MCF 10A (cell line): ENCODE results near the gene MCC. TPM values are rescaled to one million over a fixed set of nuclear protein-coding genes. Genes with fewer than 3 reads are reported as not detected.
"Not testable (repeated sequence)": the region's sequence is repeated elsewhere in the genome, so short reads cannot be mapped to it uniquely, and the experiment has no call there.

ENCODE experiments used
- BruUV-seq: library from RNA; stranded (reverse); fragments of 400-500 nt; replicated peaks from 2 replicates; lab custom pipeline; 2021; lab: Mats Ljungman, UMichigan
- CTCF ChIA-PET: fragments of 300-600 bp; sonication (Branson Sonifier 250); formaldehyde crosslinking; extraction: SDS; loops from one replicate; lab custom pipeline; 2021; ENCODE audit warnings: antibody characterized with exemption, inconsistent platforms; lab: Yijun Ruan, JAX
- POLR2A ChIA-PET: fragments of 300-600, 350-650 bp; sonication (Branson Sonifier 250); formaldehyde crosslinking; extraction: SDS; loops from one replicate; lab custom pipeline; 2020; ENCODE audit warnings: antibody characterized with exemption, inconsistent platforms; lab: Yijun Ruan, JAX
- DNase-seq: peaks from one replicate; pipeline ENCODE4 v3.0.0-alpha.2; 2018; ENCODE audit not compliant: unreplicated experiment
- H3K27ac Mint-ChIP-seq: one replicate; pipeline ENCODE4 v1.8.0; 2022; ENCODE audit warnings: mild to moderate bottlenecking, low read depth, mixed read lengths; ENCODE audit not compliant: unreplicated experiment
- H3K27me3 Mint-ChIP-seq: one replicate; pipeline ENCODE4 v1.8.0; 2022; ENCODE audit warnings: mixed read lengths; ENCODE audit not compliant: insufficient read depth, unreplicated experiment
- H3K36me3 Mint-ChIP-seq: one replicate; pipeline ENCODE4 v1.8.0; 2022; ENCODE audit warnings: mild to moderate bottlenecking, moderate library complexity, mixed read lengths; ENCODE audit not compliant: insufficient read depth, unreplicated experiment
- H3K4me1 Mint-ChIP-seq: one replicate; pipeline ENCODE4 v1.8.0; 2022; ENCODE audit warnings: mixed read lengths; ENCODE audit not compliant: insufficient read depth, unreplicated experiment
- H3K4me3 Mint-ChIP-seq: one replicate; pipeline ENCODE4 v1.8.0; 2022; ENCODE audit warnings: mild to moderate bottlenecking, moderate library complexity, mixed read lengths; ENCODE audit not compliant: unreplicated experiment
- H3K9me3 Mint-ChIP-seq: one replicate; pipeline ENCODE4 v1.8.0; 2022; ENCODE audit warnings: mixed read lengths; ENCODE audit not compliant: unreplicated experiment
- intact Hi-C: fragments of 100-400 bp; cut with micrococcal nuclease; formaldehyde crosslinking; loops from 2 replicates; pipeline ENCODE4 v1.14.1; 2022
- total RNA-seq: library from RNA; stranded (reverse); gene quantifications from 2 replicates; pipeline ENCODE4 v1.2.3, GENCODE V29; 2022
- TF ChIP-seq, protein P1 (sequence below): fragments of 200-600 bp; IDR thresholded peaks from one replicate; pipeline ENCODE4 v1.8.0; 2022; ENCODE audit warnings: antibody characterized with exemption, mild to moderate bottlenecking; ENCODE audit not compliant: unreplicated experiment

MCC gene
- total RNA-seq, 1 experiment from 2014 or later = 25.3 TPM

DNA sequence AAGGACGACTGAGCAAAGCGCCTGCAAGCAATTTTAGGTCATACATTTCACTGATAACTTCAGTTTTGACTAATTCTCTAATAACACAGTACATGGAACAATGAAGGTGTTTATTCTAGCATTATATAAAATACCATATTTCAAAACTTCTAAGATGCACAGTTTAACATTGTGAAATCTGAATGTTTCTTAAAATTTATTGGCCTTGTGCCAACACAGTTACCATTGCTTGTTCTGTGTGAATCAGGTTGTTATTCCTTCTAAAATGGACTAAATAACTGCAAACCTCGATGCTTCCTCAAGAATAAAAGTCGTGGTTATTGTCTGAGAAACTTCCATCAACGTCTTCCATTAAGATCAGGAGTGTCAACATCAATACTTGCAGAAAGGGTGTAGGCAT lies 8.0 kb downstream of the MCC start:
- DNase-seq = peak; percentile 51
- intact Hi-C loops = no loop called here
- CTCF ChIA-PET = no interaction called here

DNA sequence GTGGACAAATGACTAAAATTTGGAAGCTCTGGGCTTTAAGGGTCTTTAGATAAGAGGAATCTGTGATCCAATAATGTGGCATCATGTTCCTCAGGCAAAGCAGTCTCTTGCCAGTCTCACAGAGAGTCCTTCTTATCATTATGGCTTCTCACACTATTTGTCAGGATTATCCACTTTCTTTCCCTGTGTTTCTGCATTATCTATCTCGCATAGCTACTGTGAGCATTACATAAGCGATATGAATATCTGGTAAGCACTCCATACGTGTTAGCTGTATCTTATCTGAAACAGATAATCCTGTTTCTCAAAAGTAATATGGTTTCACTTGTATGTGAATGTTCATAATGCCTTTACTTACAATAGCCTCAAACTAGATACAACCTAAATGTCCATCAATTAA lies 9.6 kb downstream of the MCC start:
- ChIA-PET POLR2A (interaction anchor here (1.4 to 1.9 kb wide), 3 partner anchors 10 to 502 kb away, joined by 3 to 18 read pairs (median 4); partner anchors contain the start of genes DCP2 and MCC), CTCF (interaction anchor here (0.6 to 1.0 kb wide), 2 partner anchors 9 to 139 kb away, joined by 3 to 5 read pairs; partner anchors contain the start of gene MCC)
- no peaks in the 10 kb centered on the region for H3K27me3 Mint-ChIP-seq
- H3K36me3 Mint-ChIP-seq = no peaks in the 10 kb centered on the region
- peaks cover 25% of the 10 kb centered on the region for H3K4me1 Mint-ChIP-seq
- no peak overlapping the region for H3K4me3 Mint-ChIP-seq
- no peak for DNase-seq
- TF ChIP-seq, protein P1, sequence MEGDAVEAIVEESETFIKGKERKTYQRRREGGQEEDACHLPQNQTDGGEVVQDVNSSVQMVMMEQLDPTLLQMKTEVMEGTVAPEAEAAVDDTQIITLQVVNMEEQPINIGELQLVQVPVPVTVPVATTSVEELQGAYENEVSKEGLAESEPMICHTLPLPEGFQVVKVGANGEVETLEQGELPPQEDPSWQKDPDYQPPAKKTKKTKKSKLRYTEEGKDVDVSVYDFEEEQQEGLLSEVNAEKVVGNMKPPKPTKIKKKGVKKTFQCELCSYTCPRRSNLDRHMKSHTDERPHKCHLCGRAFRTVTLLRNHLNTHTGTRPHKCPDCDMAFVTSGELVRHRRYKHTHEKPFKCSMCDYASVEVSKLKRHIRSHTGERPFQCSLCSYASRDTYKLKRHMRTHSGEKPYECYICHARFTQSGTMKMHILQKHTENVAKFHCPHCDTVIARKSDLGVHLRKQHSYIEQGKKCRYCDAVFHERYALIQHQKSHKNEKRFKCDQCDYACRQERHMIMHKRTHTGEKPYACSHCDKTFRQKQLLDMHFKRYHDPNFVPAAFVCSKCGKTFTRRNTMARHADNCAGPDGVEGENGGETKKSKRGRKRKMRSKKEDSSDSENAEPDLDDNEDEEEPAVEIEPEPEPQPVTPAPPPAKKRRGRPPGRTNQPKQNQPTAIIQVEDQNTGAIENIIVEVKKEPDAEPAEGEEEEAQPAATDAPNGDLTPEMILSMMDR = no peak
- H3K27ac Mint-ChIP-seq = no peak overlapping the region
- peaks cover 7% of the 10 kb centered on the region for H3K9me3 Mint-ChIP-seq
- intact Hi-C loops = no loop called here
- no TSS peak for BruUV-seq

More for the DNA sequence above, 8.0 kb downstream of the MCC start:
- Mint-ChIP-seq H3K4me1 (peaks cover 25% of the 10 kb centered on the region), H3K9me3 (peaks cover 7% of the 10 kb centered on the region), H3K27ac (no peak overlapping the region), H3K4me3 (no peak overlapping the region), H3K36me3 (peaks cover under 1% of the 10 kb centered on the region), H3K27me3 (no peaks in the 10 kb centered on the region)
- TF ChIP-seq, protein P1 = no peak
- POLR2A ChIA-PET = no interaction called here
- BruUV-seq = no TSS peak

DNA sequence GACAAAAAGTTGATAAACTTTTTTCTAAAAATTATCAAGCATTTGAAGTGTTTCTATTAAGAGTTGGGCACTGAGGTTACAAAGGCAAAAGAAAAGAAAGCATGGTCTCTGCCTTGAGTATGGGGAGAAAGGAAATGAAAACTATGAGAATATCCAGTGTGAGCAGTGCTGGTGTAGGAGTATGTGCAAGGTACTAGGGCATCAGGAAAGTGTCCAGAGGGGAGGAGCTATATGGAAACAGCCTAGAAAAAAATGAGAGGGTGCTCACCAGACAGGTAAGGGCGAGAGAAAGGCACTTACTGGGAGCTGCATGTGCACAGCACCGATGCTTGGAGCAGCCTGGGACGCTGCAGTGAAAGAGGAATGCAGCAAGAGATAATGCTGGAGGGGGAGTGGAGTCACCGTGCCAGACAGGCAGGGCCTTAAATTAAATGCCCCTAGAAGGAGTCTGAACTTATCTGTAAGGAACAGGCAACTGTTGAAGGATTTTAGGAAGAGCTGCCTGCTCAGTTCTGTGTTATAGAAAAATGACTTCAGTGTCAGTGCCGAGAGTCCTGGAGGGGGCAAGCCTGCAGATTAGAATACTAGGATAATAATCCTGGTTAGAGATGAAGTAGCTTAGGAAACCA lies 14.0 kb downstream of the MCC start:
- Mint-ChIP-seq H3K4me3 (no peak overlapping the region), H3K9me3 (peaks cover 14% of the 10 kb centered on the region), H3K36me3 (no peaks in the 10 kb centered on the region), H3K27me3 (no peaks in the 10 kb centered on the region), H3K4me1 (peaks cover 12% of the 10 kb centered on the region), H3K27ac (no peak overlapping the region)
- ChIA-PET CTCF (interaction anchor here (0.6 to 1.2 kb wide), 2 partner anchors 13 to 100 kb away, joined by 3 to 4 read pairs; no protein-coding TSS in a partner anchor), POLR2A (interaction anchor here (4.3 kb wide), 1 partner anchor 13 kb away, joined by 32 read pairs; the partner anchor contains the start of gene MCC)
- intact Hi-C loops = no loop called here
- no peak for DNase-seq
- BruUV-seq = no TSS peak
- TF ChIP-seq, protein P1 = no peak

DNA sequence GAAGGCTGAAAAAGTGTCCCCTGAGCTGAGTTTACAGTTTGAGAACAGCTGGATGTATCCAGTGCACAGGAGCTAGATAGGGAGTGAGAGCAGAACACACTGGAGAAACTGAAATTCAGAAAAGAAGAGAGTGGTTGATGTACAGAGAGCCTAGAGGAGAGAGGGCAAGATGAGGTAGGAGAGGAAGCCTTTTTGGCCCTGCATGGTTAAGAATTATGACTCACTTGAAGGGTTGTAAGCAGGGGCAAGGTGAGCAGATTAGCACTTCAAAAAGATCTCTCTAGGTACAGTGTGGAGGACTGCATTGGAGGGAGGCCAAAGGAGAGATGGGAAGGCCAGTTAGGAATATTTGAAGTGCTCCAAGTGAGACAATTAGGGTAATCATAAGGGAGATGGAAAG lies 25.2 kb downstream of the MCC start:
- H3K9me3 Mint-ChIP-seq = no peaks in the 10 kb centered on the region
- DNase-seq = no peak
- TF ChIP-seq, protein P1 = no peak
- H3K36me3 Mint-ChIP-seq = peaks cover 6% of the 10 kb centered on the region
- no peak overlapping the region for H3K4me3 Mint-ChIP-seq
- H3K27ac Mint-ChIP-seq = no peak overlapping the region
- ChIA-PET CTCF (interaction anchor here (0.8 to 1.5 kb wide), 2 partner anchors 10 to 21 kb away, joined by 3 to 6 read pairs; no protein-coding TSS in a partner anchor), POLR2A (interaction anchor here (1.0 kb wide), 1 partner anchor 26 kb away, joined by 3 read pairs; no protein-coding TSS in a partner anchor)
- no peaks in the 10 kb centered on the region for H3K27me3 Mint-ChIP-seq
- BruUV-seq = no TSS peak
- intact Hi-C loops = no loop called here
- peaks cover 11% of the 10 kb centered on the region for H3K4me1 Mint-ChIP-seq

DNA sequence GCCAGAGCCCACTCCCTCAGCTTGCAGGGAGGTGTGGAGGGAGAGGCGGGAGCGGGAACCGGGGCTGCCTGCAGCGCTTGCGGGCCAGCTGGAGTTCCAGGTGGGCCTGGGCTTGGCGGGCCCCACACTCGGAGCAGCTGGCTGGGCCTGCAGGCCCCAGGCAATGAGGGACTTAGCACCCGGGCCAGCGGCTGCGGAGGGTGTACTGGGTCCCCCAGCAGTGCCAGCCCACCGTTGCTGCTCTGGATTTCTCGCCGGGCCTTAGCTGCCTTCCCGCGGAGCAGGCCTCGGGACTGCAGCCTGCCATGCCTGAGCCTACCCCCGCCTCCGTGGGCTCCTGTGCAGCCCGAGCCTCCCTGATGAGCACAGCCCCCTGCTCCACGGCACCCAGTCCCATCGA lies 31.1 kb downstream of the MCC start:
- H3K4me3 Mint-ChIP-seq, H3K36me3 Mint-ChIP-seq, DNase-seq, intact Hi-C loops, H3K9me3 Mint-ChIP-seq, H3K4me1 Mint-ChIP-seq, H3K27me3 Mint-ChIP-seq, BruUV-seq, H3K27ac Mint-ChIP-seq, POLR2A ChIA-PET: not testable (repeated sequence)
- CTCF ChIA-PET = interaction anchor here (1.0 kb wide), 1 partner anchor 461 kb away, joined by 3 read pairs; no protein-coding TSS in a partner anchor
